Measurements from ENCODE around the gene NPY.
A peak's percentile ranks its signal among the peaks of the same experiment; 100 is the strongest.
"Not testable (repeated sequence)": the region's sequence is repeated elsewhere in the genome, so short reads cannot be mapped to it uniquely, and the experiment has no call there.

NPY gene

GRCh38 chr7:24283897-24284698 lies at the start of gene NPY:
Gene NPY, plus strand, starts transcription at chr7:24284190. Its CDS starts 1,051 bp downstream, at chr7:24285241.
- DNase-seq: peak; percentile 3

GRCh38 chr7:24239260-24239659 lies 44.7 kb upstream of the NPY start:
- DNase-seq: no peak

- no peak for DNase-seq
Measured at GRCh38 chr7:24241206-24241605, 42.8 kb upstream of the NPY start.

- DNase-seq: no peak
Measured at GRCh38 chr7:24244554-24244953, 39.4 kb upstream of the NPY start.

GRCh38 chr7:24245362-24245761 lies 38.6 kb upstream of the NPY start:
- no peak for DNase-seq

- no peak for DNase-seq
Measured at GRCh38 chr7:24249266-24249665, 34.7 kb upstream of the NPY start.

- no peak for DNase-seq
Measured at GRCh38 chr7:24251568-24251967, 32.4 kb upstream of the NPY start.

GRCh38 chr7:24255139-24255538 lies 28.9 kb upstream of the NPY start:
- DNase-seq: no peak

GRCh38 chr7:24258324-24258723 lies 25.7 kb upstream of the NPY start:
- DNase-seq: not testable (repeated sequence)

- no peak for DNase-seq
Measured at GRCh38 chr7:24271938-24272337, 12.1 kb upstream of the NPY start.

GRCh38 chr7:24279512-24279911 lies 4.5 kb upstream of the NPY start:
- DNase-seq: no peak

GRCh38 chr7:24283554-24283896 lies 465 bp upstream of the NPY start:
- no peak for DNase-seq

- no peak for DNase-seq
Measured at GRCh38 chr7:24284699-24285506, 913 bp downstream of the NPY start.

GRCh38 chr7:24290004-24290641 lies 6.1 kb downstream of the NPY start:
- DNase-seq: peak; percentile 9

- no peak for DNase-seq
Measured at GRCh38 chr7:24291271-24291670, 7.3 kb downstream of the NPY start.

- DNase-seq: no peak
Measured at GRCh38 chr7:24297362-24297761, 13.4 kb downstream of the NPY start.

GRCh38 chr7:24298696-24299095 lies 14.7 kb downstream of the NPY start:
- no peak for DNase-seq

- DNase-seq: no peak
Measured at GRCh38 chr7:24299192-24299591, 15.2 kb downstream of the NPY start.

- DNase-seq: no peak
Measured at GRCh38 chr7:24301703-24302102, 17.7 kb downstream of the NPY start.

- peak; percentile 46 for DNase-seq
Measured at GRCh38 chr7:24304494-24305095, 20.6 kb downstream of the NPY start.

- no peak for DNase-seq
Measured at GRCh38 chr7:24307326-24307725, 23.3 kb downstream of the NPY start.

- no peak for DNase-seq
Measured at GRCh38 chr7:24312588-24312987, 28.6 kb downstream of the NPY start.

- no peak for DNase-seq
Measured at GRCh38 chr7:24313777-24314176, 29.8 kb downstream of the NPY start.
